Skeletal muscle tissue (tissue), 4 donors: Measurements from ENCODE around the gene ANGPTL8. TPM values are rescaled to one million over a fixed set of nuclear protein-coding genes. Genes with fewer than 3 reads are reported as not detected.

Experiments
- H3K27ac ChIP-seq: one replicate; pipeline ENCODE4 v1.7.0; 2013; ENCODE audit warnings: mild to moderate bottlenecking, low read depth, low read length, inconsistent platforms
- H3K27me3 ChIP-seq, 3 donors: one replicate each; pipeline ENCODE4 v1.7.0; 2013; ENCODE audit warnings: low read length in 3 of 3; ENCODE audit not compliant: control insufficient read depth in 3 of 3, insufficient read depth in 3 of 3
- H3K36me3 ChIP-seq, 3 donors: one replicate each; pipeline ENCODE4 v1.7.0; 2013; ENCODE audit warnings: low read length in 3 of 3; ENCODE audit not compliant: control insufficient read depth in 3 of 3, insufficient read depth in 3 of 3
- H3K4me1 ChIP-seq, 3 donors: one replicate each; pipeline ENCODE4 v1.7.0; 2013; ENCODE audit warnings: low read length in 3 of 3, mild to moderate bottlenecking in 3 of 3; ENCODE audit not compliant: control insufficient read depth in 3 of 3, insufficient read depth in 3 of 3
- H3K4me3 ChIP-seq, 3 donors: one replicate each; pipeline ENCODE4 v1.7.0; 2013; ENCODE audit warnings: low read length in 3 of 3
- H3K9ac ChIP-seq, 3 donors: one replicate each; pipeline ENCODE4 v1.7.0; 2013; ENCODE audit warnings: low read length in 3 of 3, mild to moderate bottlenecking in 3 of 3, moderate library complexity in 2 of 3, low read depth in 1 of 3
- H3K9me3 ChIP-seq, 3 donors: one replicate each; pipeline ENCODE4 v1.7.0; 2013; ENCODE audit warnings: low read length in 3 of 3; ENCODE audit not compliant: control insufficient read depth in 3 of 3
- total RNA-seq: library from RNA; depleted of rRNA; stranded (reverse); fragments of >200 nt; gene quantifications from one replicate; pipeline ENCODE4 v1.2.3, GENCODE V29; 2014
- donor health status: Osteomylitis.

The ANGPTL8 gene
- total RNA-seq, 1 donor from 2014 or later, result 3.1 TPM

- no peak overlapping the region for H3K4me3 ChIP-seq
- no peaks in the 10 kb centered on the region for H3K36me3 ChIP-seq
- H3K27me3 ChIP-seq, result no peaks in the 10 kb centered on the region
- no peaks in the 10 kb centered on the region for H3K9me3 ChIP-seq
- no peak overlapping the region for H3K9ac ChIP-seq
- no peak overlapping the region for H3K27ac ChIP-seq
- H3K4me1 ChIP-seq, result peaks cover 0 to 4% (median 0%) of the 10 kb centered on the region in 3 donors
Observed at GRCh38 chr19:11281356-11282049, 42.1 kb downstream of the ANGPTL8 start.

- H3K9ac ChIP-seq, result no peak overlapping the region
- no peaks in the 10 kb centered on the region for H3K36me3 ChIP-seq
- H3K4me1 ChIP-seq, result peaks cover 0 to 1% (median 0%) of the 10 kb centered on the region in 3 donors
- H3K27me3 ChIP-seq, result no peaks in the 10 kb centered on the region
- no peak overlapping the region for H3K27ac ChIP-seq
- no peaks in the 10 kb centered on the region for H3K9me3 ChIP-seq
- H3K4me3 ChIP-seq, result no peak overlapping the region
Observed at GRCh38 chr19:11284515-11284914, 45.1 kb downstream of the ANGPTL8 start.

GRCh38 chr19:11286312-11286974 lies 47.0 kb downstream of the ANGPTL8 start:
- H3K9ac ChIP-seq, result no peak overlapping the region
- no peaks in the 10 kb centered on the region for H3K36me3 ChIP-seq
- H3K4me3 ChIP-seq, result no peak overlapping the region
- no peak overlapping the region for H3K27ac ChIP-seq
- H3K27me3 ChIP-seq, result peaks cover 0 to 3% (median 0%) of the 10 kb centered on the region in 3 donors
- H3K4me1 ChIP-seq, result no peaks in the 10 kb centered on the region
- no peaks in the 10 kb centered on the region for H3K9me3 ChIP-seq

GRCh38 chr19:11288349-11288748 lies 48.9 kb downstream of the ANGPTL8 start:
- H3K36me3 ChIP-seq, result no peaks in the 10 kb centered on the region
- no peak overlapping the region for H3K27ac ChIP-seq
- no peaks in the 10 kb centered on the region for H3K9me3 ChIP-seq
- H3K27me3 ChIP-seq, result peaks cover 0 to 7% (median 7%) of the 10 kb centered on the region in 3 donors
- no peaks in the 10 kb centered on the region for H3K4me1 ChIP-seq
- H3K4me3 ChIP-seq, result no peak overlapping the region
- no peak overlapping the region for H3K9ac ChIP-seq

- Histone ChIP-seq H3K4me3 (no peak overlapping the region), H3K9ac (no peak overlapping the region), H3K27ac (no peak overlapping the region), H3K9me3 (no peaks in the 10 kb centered on the region), H3K4me1 (peaks cover 0 to 3% (median 2%) of the 10 kb centered on the region in 3 donors), H3K27me3 (peaks cover 0 to 12% (median 7%) of the 10 kb centered on the region in 3 donors), H3K36me3 (no peaks in the 10 kb centered on the region)
Observed at GRCh38 chr19:11290256-11290655, 50.8 kb downstream of the ANGPTL8 start.

GRCh38 chr19:11291415-11291814 lies 52.0 kb downstream of the ANGPTL8 start:
- Histone ChIP-seq H3K27me3 (peaks cover 0 to 19% (median 12%) of the 10 kb centered on the region in 3 donors), H3K36me3 (no peaks in the 10 kb centered on the region), H3K27ac (no peak overlapping the region), H3K9ac (no peak overlapping the region), H3K4me1 (peaks cover 0 to 3% (median 2%) of the 10 kb centered on the region in 3 donors), H3K4me3 (no peak overlapping the region), H3K9me3 (no peaks in the 10 kb centered on the region)

Other genes starting within 250 kb of the ANGPTL8 start
- gene LDLR, start 150.2 kb upstream of the ANGPTL8 start, total RNA-seq, result 45.9 TPM
- 12.0 TPM for gene SPC24, start 83.8 kb upstream of the ANGPTL8 start, total RNA-seq
- 53.2 TPM for gene KANK2, start 42.1 kb upstream of the ANGPTL8 start, total RNA-seq
- gene DOCK6, start 22.9 kb downstream of the ANGPTL8 start, total RNA-seq, result 16.2 TPM
- not detected for gene TSPAN16, start 56.5 kb downstream of the ANGPTL8 start, total RNA-seq
- 9.9 TPM for gene RAB3D, start 100.0 kb downstream of the ANGPTL8 start, total RNA-seq
- gene TMEM205, start 106.6 kb downstream of the ANGPTL8 start, total RNA-seq, result 52.7 TPM
- 7.8 TPM for gene CCDC159, start 106.9 kb downstream of the ANGPTL8 start, total RNA-seq
- gene PLPPR2, start 115.8 kb downstream of the ANGPTL8 start, total RNA-seq, result 4.7 TPM
- 0.52 TPM for gene SWSAP1, start 135.0 kb downstream of the ANGPTL8 start, total RNA-seq
- gene EPOR, start 144.7 kb downstream of the ANGPTL8 start, total RNA-seq, result 2.1 TPM
- gene RGL3, start 179.7 kb downstream of the ANGPTL8 start, total RNA-seq, result not detected
- not detected for gene ODAD3, start 195.5 kb downstream of the ANGPTL8 start, total RNA-seq
- gene PRKCSH, start 196.0 kb downstream of the ANGPTL8 start, total RNA-seq, result 67.8 TPM
- not detected for gene ELAVL3, start 241.4 kb downstream of the ANGPTL8 start, total RNA-seq